Pancreas (tissue), 10 donors: Measurements from ENCODE around the gene COG7. TPM values are rescaled to one million over a fixed set of nuclear protein-coding genes. Genes with fewer than 3 reads are reported as not detected.
"Not testable (repeated sequence)": the region's sequence is repeated elsewhere in the genome, so short reads cannot be mapped to it uniquely, and the experiment has no call there.

Experiments
- ATAC-seq, 4 donors: fragments of 200-7000 bp; cut with Tn5 transposase; one replicate each; pipeline versions ENCODE4 v1.8.0 to v1.9.1; 2020; ENCODE audit warnings: mild to moderate bottlenecking in 4 of 4, moderate library complexity in 4 of 4
- DNase-seq, 6 donors: peaks; one replicate each; pipeline ENCODE4 v3.0.0-alpha.2; 2020
- FAIRE-seq: peaks from 2 replicates; lab custom pipeline; 2012; peaks lifted over from hg19 to GRCh38; lab: Jason Lieb, UNC
- H3K27ac ChIP-seq, 4 donors: fragments of 200-600 bp; sonication (generic); 1 replicate in 3 of 4; 2 replicates in 1 of 4; pipeline versions ENCODE4 v1.5.0 to v1.8.0; 2020
- H3K27me3 ChIP-seq, 4 donors: fragments of 200-600 bp; one replicate each; pipeline ENCODE4 v1.8.0; 2021
- H3K36me3 ChIP-seq, 3 donors: fragments of 200-600 bp; sonication (generic) in 1 of 3; one replicate each; pipeline versions ENCODE4 v1.5.0 to v1.8.0; 2020 to 2021
- H3K4me1 ChIP-seq, 3 donors: fragments of 200-600 bp; one replicate each; pipeline ENCODE4 v1.8.0; 2021
- H3K4me3 ChIP-seq, 4 donors: fragments of 200-600 bp; sonication (generic) in 2 of 4; one replicate each; pipeline versions ENCODE4 v1.5.0 to v1.8.0; 2020 to 2021
- H3K9me3 ChIP-seq, 4 donors: fragments of 200-600 bp; one replicate each; pipeline ENCODE4 v1.8.0; 2021
- WGBS, 2 donors: extraction: QIAGEN DNeasy Blood & Tissue Kit; methylation state at CpG; one replicate each; pipeline ENCODE4 v1.1.7; 2013; 5-methylcytosine and 5-hydroxymethylcytosine counted together
- intact Hi-C, 3 donors: fragments of 100-400 bp; cut with DNase I; formaldehyde crosslinking; loops; one replicate each; pipeline versions ENCODE4 v1.11.1 to v1.14.2; 2022
- polyA plus RNA-seq, 2 donors: library from polyadenylated mRNA; stranded (reverse); fragments of 200-250 nt; gene quantifications; one replicate each; pipeline ENCODE4 v1.2.3, GENCODE V29; 2013
- total RNA-seq, 6 donors: library from RNA; stranded (reverse); fragmentation: NEBNext Ultra II Directional in 4 of 6; extraction: Animal tissue kit (Norgen Biotek cat#: 25700) in 4 of 6; gene quantifications; one replicate each; pipeline versions ENCODE4 v1.2.1 to v1.2.4, GENCODE V29; 2021 to 2023
- TF ChIP-seq, protein P1 (sequence below), 4 donors: fragments of 200-600 bp; sonication (generic) in 3 of 4; IDR thresholded peaks; one replicate each; pipeline versions ENCODE4 v1.5.0 to v1.8.0; 2021; ENCODE audit warnings: antibody characterized with exemption in 4 of 4
- donor health status: healthy with polysubstance abuse.
- donor health status: DM: no; HTN: no; CAD: no; lungs with moderate emphysema.
- donor health status: DM: no; HTN: no; CAD: no.
- donor health status: control.
- donor health status: control.
- donor health status: Bipolar disorder and iron deficiency.
- donor health status: DM: yes; HTN: yes; CAD: no.
- donor health status: DM: no; HTN: no; CAD: no.
- donor health status: DM: no; HTN: no; CAD: no.
- donor health status: DM: yes; HTN: yes; CAD: no.

Gene COG7
- total and polyA plus RNA-seq, 8 donors, result 5.9 to 34.0 (median 9.1) TPM

DNA sequence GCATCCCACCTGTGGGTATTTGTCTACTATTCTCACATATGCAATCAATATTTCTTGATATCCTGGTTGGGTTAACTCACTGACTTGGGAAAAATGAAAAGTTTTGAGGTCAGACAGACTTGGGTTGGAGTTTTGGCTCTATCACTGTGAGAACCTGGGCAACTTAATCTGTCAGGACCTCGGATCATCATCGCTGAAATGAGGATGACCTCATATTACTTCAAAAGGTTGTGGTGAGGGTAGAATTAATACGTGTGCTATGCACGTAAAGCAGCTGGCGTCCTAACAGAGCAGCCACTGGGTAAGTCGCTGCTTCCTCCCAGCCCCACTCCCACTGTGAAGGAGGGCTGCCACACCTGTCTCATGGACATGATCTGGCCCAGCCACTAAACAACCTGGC, 57.3 kb downstream of the COG7 start:
- 92 to 93% methylated on average over 6 of the region's 6 CpGs for WGBS, 2 donors
- ATAC-seq (no peak), FAIRE-seq (no peak), DNase-seq (no peak)
- Histone ChIP-seq H3K4me1 (peaks cover 6 to 10% (median 9%) of the 10 kb centered on the region in 3 donors), H3K4me3 (no peak overlapping the region), H3K9me3 (no peaks in the 10 kb centered on the region), H3K36me3 (peaks cover 0 to 29% (median 13%) of the 10 kb centered on the region in 3 donors), H3K27me3 (no peaks in the 10 kb centered on the region), H3K27ac (no peak overlapping the region)
- intact Hi-C loops, result no loop called here
- TF ChIP-seq, protein P1, sequence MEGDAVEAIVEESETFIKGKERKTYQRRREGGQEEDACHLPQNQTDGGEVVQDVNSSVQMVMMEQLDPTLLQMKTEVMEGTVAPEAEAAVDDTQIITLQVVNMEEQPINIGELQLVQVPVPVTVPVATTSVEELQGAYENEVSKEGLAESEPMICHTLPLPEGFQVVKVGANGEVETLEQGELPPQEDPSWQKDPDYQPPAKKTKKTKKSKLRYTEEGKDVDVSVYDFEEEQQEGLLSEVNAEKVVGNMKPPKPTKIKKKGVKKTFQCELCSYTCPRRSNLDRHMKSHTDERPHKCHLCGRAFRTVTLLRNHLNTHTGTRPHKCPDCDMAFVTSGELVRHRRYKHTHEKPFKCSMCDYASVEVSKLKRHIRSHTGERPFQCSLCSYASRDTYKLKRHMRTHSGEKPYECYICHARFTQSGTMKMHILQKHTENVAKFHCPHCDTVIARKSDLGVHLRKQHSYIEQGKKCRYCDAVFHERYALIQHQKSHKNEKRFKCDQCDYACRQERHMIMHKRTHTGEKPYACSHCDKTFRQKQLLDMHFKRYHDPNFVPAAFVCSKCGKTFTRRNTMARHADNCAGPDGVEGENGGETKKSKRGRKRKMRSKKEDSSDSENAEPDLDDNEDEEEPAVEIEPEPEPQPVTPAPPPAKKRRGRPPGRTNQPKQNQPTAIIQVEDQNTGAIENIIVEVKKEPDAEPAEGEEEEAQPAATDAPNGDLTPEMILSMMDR (IDR thresholded peaks at IDR 0.05), result no peak

DNA sequence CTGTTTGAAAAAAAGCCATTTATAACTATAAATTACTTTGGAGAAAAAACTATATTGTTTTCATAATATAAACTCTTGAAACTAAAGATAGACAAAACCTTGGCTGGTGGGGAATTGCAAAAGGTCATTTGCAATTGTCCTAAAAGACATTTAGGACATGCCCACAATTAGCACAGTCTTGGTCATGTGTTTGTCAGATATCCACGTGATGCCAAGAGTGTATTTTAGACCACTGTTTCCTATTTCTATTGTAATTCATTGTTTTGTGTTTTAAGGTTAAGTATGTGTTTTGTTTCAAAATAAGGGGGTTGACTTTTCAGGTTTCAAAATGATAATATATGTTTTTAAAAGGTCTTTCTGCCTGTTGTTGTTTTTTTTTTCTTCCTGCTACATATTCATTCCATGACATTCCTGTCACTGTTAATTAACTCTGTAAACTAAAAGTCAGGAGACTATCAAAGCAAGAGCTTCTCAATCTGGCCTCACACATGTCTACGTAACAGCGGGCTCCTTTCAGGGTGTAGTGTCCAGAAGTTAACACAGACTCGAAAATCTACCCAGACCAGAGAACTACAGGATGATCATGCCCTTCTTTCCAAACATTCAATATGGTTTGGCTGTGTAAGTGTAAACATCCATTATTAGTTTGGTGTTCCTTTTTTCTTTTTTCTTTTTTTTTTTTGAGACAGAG, 58.7 kb downstream of the COG7 start:
- no peak overlapping the region for H3K27ac ChIP-seq
- ATAC-seq, result no peak
- no peaks in the 10 kb centered on the region for H3K4me1 ChIP-seq
- no peak for DNase-seq
- H3K27me3 ChIP-seq, result no peaks in the 10 kb centered on the region
- intact Hi-C loops, result no loop called here
- TF ChIP-seq, protein P1 (IDR thresholded peaks at IDR 0.05), result no peak
- no peaks in the 10 kb centered on the region for H3K9me3 ChIP-seq
- H3K36me3 ChIP-seq, result peaks cover 0 to 34% (median 16%) of the 10 kb centered on the region in 3 donors
- 87% methylated on average over 4 of the region's 4 CpGs for WGBS, 2 donors
- no peak overlapping the region for H3K4me3 ChIP-seq
- no peak for FAIRE-seq

DNA sequence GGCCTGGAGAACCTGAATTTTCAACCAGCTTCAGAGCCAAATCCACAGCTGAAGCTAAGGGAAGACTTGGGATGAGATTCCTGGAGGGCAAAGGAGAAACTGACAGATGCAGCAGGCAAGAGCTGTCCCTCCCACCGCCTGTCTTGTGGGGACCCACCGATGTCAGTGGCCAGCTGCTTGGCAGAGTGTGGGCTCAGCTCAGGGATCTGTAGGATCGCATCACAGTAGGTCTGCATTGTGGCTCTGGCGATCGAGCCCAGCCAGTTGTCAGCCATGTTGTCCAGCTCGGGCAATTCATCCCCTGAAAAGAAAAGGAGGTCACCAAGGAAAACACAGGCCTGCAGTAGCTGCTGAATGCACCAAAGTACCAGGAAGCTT, 60.8 kb downstream of the COG7 start:
- no peak for DNase-seq
- H3K4me3 ChIP-seq, result no peak overlapping the region
- 92 to 94% methylated on average over 6 of the region's 6 CpGs for WGBS, 2 donors
- no peak for FAIRE-seq
- H3K4me1 ChIP-seq, result no peaks in the 10 kb centered on the region
- intact Hi-C loops, result no loop called here
- H3K27ac ChIP-seq, result no peak overlapping the region
- no peak for ATAC-seq
- H3K27me3 ChIP-seq, result no peaks in the 10 kb centered on the region
- H3K36me3 ChIP-seq, result peaks cover 0 to 30% (median 19%) of the 10 kb centered on the region in 3 donors
- TF ChIP-seq, protein P1 (IDR thresholded peaks at IDR 0.05), result no peak
- H3K9me3 ChIP-seq, result no peaks in the 10 kb centered on the region

DNA sequence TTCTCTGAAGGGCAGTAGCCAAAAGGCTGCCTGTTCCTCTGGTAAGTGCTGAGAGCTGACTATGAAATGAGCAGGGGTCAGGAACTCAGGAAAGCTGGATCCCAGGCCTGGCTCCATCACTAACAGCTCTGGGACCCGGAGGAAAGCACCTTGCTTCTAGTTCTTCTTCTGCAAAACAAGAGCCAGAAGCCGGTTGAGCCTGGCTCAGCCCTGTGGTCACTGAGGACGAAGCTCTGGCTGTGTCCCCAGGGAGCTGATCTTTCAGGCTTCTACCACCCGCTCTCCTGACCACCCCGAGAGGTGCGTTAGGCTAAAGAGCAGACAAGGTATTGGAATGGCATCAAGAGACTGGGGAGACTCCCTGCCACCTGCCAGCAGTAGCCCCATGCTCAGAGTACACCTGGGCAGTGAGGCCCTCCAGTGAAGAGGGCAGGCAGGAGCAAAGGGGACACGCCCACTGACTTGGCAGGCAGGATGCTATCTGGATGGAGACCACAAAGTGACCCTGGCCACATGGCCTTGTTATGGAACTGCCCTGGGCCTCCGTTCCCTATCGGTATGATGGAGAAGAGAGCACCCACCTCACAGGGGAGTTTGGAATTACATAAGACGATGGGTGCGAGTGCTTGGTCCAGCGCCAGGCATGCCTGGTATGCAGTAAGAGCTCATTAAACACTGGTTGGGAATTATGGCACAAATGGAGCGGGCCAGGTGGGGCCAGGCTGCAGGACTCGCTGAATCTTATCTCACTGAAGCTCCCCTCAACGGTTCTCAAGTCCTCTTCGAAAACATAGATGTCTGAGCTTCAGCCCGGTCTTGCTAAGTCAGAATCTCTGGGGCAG, 61.4 kb downstream of the COG7 start:
- DNase-seq (no peak), ATAC-seq (no peak), FAIRE-seq (no peak)
- intact Hi-C loops, result no loop called here
- Histone ChIP-seq H3K9me3 (no peaks in the 10 kb centered on the region), H3K4me1 (no peaks in the 10 kb centered on the region), H3K27ac (no peak overlapping the region), H3K36me3 (peaks cover 0 to 27% (median 19%) of the 10 kb centered on the region in 3 donors), H3K27me3 (no peaks in the 10 kb centered on the region), H3K4me3 (no peak overlapping the region)
- WGBS, 2 donors, result 93% methylated on average over 17 of the region's 17 CpGs
- TF ChIP-seq, protein P1 (IDR thresholded peaks at IDR 0.05), result no peak

DNA sequence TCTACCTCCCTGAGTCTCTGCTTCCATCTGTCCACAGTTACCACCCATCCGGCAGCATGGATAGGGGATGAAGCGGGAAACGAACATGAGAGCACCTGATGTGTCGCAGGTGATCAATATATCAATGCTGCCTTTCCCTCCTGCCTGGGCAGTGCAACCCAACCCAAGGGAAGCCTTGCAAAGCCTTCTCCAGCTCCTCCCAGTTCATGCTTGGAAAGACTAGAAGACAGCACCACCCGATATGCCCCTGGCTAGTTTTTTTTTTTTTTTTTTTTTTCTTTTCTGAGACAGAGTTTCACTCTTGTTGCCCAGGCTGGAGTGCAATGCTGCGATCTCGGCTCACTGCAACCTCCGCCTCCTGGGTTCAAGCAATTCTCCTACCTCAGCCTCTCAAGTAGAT, 63.1 kb downstream of the COG7 start:
- peak in 1 of 6 donors; percentile 21 for DNase-seq
- WGBS, 2 donors, result 95 to 97% methylated on average over 7 to 8 of the region's 8 CpGs
- H3K4me3 ChIP-seq, FAIRE-seq, H3K4me1 ChIP-seq, intact Hi-C loops, H3K27ac ChIP-seq, H3K9me3 ChIP-seq, ATAC-seq, H3K27me3 ChIP-seq: not testable (repeated sequence)
- peaks cover 0 to 27% (median 13%) of the 10 kb centered on the region in 3 donors for H3K36me3 ChIP-seq
